ENCODE results near the gene SERINC5. TPM values are rescaled to one million over a fixed set of nuclear protein-coding genes. Genes with fewer than 3 reads are reported as not detected.

The SERINC5 gene
- polyA plus RNA-seq, 1 donor from 2014 or later, result 2.0 TPM

DNA sequence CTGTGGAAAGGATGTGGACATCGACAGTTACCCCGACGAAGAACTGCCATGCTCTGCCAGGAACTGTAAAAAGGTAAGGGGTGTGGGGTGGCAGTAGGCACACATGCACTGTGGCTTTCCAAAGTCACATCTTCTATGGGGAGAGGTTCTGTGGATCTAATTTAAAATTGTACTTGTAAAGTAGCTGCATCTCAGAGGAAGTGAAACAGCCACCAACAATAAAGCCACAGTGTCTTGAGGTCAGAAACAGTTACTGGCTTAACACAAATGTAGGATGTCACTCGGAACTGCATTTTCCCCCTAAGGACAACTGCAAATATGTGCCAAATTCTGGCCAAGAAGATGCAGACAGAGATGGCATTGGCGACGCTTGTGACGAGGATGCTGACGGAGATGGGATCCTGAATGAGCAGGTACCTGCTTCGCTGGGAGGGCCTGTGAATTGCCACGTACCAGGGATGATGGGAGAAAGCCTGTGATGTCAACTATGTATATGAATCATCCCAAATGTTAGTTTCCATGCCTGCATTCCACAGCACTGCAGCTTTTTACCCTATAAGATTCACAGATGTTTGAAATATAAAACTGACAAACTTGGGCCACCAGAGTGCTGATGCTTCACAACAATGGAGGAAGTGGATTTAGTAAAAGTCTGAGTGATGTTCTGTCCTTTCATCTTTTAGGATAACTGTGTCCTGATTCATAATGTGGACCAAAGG lies 185.4 kb downstream of the SERINC5 start:
- Mint-ChIP-seq H3K27me3 (no peaks in the 10 kb centered on the region), H3K9me3 (peaks cover 0 to 2% (median 0%) of the 10 kb centered on the region in 3 donors), H3K4me1 (peaks cover 9 to 11% (median 11%) of the 10 kb centered on the region in 3 donors), H3K4me3 (peak overlapping the region in 1 of 4 donors; percentile 28), H3K27ac (no peak overlapping the region), H3K36me3 (no peaks in the 10 kb centered on the region)

DNA sequence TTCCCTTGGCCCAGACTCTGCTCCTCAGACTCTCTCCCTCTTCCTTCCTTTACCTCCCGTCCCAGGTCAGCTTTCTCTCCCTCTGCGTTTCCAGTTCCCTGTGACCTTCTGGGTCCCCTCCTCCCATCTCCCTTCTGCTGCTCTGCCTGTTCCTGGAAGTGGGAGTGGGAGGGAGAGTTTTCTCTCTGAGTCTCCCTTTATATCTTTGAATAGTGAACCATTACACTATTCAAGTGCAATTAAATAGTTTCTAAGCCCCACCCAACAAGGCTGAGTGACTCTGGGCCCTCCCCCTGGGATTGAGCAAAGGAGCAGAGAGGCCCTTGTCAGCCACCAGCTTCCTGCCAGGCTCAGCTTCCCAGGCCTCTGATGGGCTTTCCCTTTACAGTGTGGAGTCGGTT lies 185.9 kb downstream of the SERINC5 start:
- no peak overlapping the region for H3K4me3 Mint-ChIP-seq
- H3K9me3 Mint-ChIP-seq, result peaks cover 0 to 2% (median 0%) of the 10 kb centered on the region in 3 donors
- no peaks in the 10 kb centered on the region for H3K27me3 Mint-ChIP-seq
- peak overlapping the region in 1 of 3 donors; percentile 49 for H3K27ac Mint-ChIP-seq
- no peaks in the 10 kb centered on the region for H3K36me3 Mint-ChIP-seq
- H3K4me1 Mint-ChIP-seq, result peaks cover 9 to 11% (median 11%) of the 10 kb centered on the region in 3 donors

DNA sequence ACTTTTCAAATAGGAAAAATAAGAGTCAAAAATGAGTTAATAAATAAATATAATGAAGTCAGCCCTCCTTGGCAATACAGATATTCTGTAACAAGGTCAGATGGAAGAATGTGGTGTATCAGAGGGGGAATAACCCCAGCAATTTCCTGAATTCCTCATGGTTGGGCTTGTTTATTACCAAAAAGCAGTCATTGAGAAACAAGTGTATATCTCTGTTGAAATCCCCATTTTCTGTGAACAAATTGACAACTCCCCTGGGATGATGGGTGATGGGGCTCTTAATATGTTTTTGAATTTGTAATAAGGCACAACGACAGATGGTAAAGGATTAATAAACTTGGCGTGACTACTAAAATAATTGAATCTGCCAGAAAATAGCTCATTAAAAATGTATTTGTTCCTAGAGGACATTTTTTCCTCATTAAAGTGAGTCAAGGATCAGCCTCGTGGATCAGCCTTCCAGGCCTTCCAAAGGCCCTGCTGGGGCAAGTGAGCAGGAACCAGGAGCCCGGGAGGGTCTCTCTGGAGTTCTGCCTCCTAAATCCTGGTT lies 186.5 kb downstream of the SERINC5 start:
- Mint-ChIP-seq H3K4me3 (no peak overlapping the region), H3K36me3 (no peaks in the 10 kb centered on the region), H3K27me3 (no peaks in the 10 kb centered on the region), H3K9me3 (peaks cover 0 to 2% (median 0%) of the 10 kb centered on the region in 3 donors), H3K4me1 (peaks cover 9 to 11% (median 11%) of the 10 kb centered on the region in 3 donors), H3K27ac (no peak overlapping the region)

DNA sequence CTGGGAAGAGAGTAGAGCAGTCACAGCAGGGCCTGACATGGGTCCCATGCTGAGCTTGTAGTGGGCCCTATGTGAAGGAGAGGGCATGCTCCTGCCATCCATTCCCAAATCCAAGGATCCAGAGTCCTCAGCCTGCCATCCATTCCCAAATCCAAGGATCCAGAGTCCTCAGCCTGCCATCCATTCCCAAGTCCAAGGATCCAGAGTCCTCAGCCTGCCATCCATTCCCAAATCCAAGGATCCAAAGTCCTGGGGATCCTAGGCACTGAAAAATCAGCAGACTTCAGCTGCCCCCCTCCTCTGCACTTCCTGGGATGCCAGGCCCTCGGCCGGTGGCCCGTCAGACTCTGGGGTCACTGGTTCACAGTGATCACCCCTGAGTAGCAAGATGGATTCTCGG lies 187.1 kb downstream of the SERINC5 start:
- peaks cover 0 to 2% (median 0%) of the 10 kb centered on the region in 3 donors for H3K9me3 Mint-ChIP-seq
- H3K27ac Mint-ChIP-seq, result peak overlapping the region in 1 of 3 donors; percentile 13
- no peak overlapping the region for H3K4me3 Mint-ChIP-seq
- H3K27me3 Mint-ChIP-seq, result no peaks in the 10 kb centered on the region
- H3K36me3 Mint-ChIP-seq, result no peaks in the 10 kb centered on the region
- H3K4me1 Mint-ChIP-seq, result peaks cover 9 to 11% (median 11%) of the 10 kb centered on the region in 3 donors

DNA sequence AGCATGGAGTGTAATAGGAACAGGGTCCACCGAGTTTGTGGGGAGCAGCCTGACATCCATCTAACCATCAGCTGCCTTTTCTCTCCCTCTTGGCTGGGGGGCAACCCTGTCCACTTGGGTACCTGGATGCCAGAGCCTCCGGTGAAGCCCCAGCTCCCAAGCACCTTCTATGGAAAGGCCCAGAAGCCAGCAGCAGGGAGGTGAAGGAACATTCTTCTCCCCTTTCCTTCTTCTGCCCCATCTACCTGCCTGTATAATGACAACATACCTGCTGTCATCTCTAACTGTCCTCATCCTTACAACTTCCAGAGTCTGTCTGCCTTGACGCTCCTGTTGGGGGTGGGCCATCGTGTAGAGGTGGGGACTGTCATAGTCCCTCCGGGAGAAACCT lies 187.6 kb downstream of the SERINC5 start:
- H3K36me3 Mint-ChIP-seq, result no peaks in the 10 kb centered on the region
- no peak overlapping the region for H3K4me3 Mint-ChIP-seq
- peaks cover 0 to 2% (median 0%) of the 10 kb centered on the region in 3 donors for H3K9me3 Mint-ChIP-seq
- H3K27me3 Mint-ChIP-seq, result no peaks in the 10 kb centered on the region
- H3K4me1 Mint-ChIP-seq, result peaks cover 9 to 11% (median 11%) of the 10 kb centered on the region in 3 donors
- peak overlapping the region in 1 of 3 donors; percentile 13 for H3K27ac Mint-ChIP-seq

DNA sequence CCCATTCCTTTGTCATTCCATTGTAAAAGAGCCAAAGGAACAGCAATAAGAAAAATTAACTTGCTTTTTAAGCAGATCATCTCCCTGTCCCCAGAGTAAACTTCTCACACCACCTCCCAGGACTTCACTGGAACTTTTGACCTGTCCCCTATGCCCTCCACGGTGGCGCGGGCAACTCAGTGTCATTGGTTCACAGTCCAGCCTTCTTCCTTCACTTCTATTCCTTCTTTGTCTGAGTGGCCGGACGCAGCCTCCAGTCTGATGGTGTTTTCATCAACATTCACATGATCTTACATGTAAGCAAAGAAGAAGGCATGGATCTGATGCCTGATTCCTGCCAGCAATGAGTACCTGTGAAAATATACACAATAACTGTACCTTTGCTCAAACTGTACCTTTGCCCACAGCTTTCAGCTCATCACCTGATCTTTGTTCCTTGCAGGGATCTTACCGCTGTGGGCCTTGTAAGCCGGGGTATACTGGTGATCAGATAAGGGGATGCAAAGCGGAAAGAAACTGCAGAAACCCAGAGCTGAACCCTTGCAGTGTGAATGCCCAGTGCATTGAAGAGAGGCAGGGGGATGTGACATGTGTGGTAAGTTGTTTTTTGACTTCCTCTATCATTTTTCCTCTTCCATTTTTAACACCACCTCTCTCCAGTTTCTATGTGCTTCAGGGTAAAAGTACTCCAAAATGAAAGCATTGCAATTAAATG lies 188.2 kb downstream of the SERINC5 start:
- Mint-ChIP-seq H3K36me3 (no peaks in the 10 kb centered on the region), H3K9me3 (peaks cover 0 to 2% (median 0%) of the 10 kb centered on the region in 3 donors), H3K4me1 (peaks cover 9 to 11% (median 11%) of the 10 kb centered on the region in 3 donors), H3K27me3 (no peaks in the 10 kb centered on the region), H3K27ac (no peak overlapping the region), H3K4me3 (no peak overlapping the region)

DNA sequence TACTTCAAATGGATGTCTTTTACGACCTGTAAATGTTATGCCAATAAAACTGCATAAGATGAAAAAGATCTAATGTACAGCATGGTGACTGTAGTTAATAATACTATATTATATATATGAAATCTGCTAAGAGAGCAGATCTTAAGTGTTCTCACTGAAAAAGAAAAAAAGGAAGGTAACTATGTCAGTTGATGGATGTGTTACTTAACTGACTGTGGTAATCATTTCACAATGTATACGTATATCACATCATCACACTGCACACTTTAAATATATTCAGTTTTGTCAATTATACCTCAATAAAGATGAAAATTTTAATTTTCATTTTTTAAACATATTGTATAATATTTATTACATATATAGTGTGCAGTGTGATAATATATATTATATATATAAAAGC lies 188.8 kb downstream of the SERINC5 start:
- H3K4me3 Mint-ChIP-seq, result no peak overlapping the region
- no peak overlapping the region for H3K27ac Mint-ChIP-seq
- H3K9me3 Mint-ChIP-seq, result peaks cover 0 to 2% (median 0%) of the 10 kb centered on the region in 3 donors
- H3K4me1 Mint-ChIP-seq, result peaks cover 9 to 11% (median 11%) of the 10 kb centered on the region in 3 donors
- no peaks in the 10 kb centered on the region for H3K36me3 Mint-ChIP-seq
- no peaks in the 10 kb centered on the region for H3K27me3 Mint-ChIP-seq

DNA sequence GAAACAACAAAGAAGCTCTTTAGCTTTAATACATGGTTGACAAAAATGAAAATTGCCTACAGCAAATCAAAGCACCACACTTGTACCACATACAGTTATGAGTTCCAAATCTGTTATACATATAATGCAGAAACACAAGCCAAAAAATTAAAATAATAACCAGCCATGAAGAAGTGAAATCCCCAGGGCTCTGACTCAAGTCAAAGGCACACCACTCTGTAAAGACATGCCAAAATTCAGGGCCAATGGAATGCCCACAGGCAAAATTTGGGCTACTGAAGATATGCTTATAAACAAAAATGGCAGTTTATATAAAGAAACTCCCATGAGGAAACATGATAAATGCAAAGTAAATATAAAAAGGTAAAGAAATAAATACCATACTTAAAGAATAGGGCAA lies 191.7 kb downstream of the SERINC5 start:
- H3K27me3 Mint-ChIP-seq, result no peaks in the 10 kb centered on the region
- peaks cover 0 to 2% (median 0%) of the 10 kb centered on the region in 3 donors for H3K9me3 Mint-ChIP-seq
- no peaks in the 10 kb centered on the region for H3K36me3 Mint-ChIP-seq
- H3K27ac Mint-ChIP-seq, result no peak overlapping the region
- H3K4me3 Mint-ChIP-seq, result no peak overlapping the region
- no peaks in the 10 kb centered on the region for H3K4me1 Mint-ChIP-seq

Other genes with a start within 250 kb of the SERINC5 start
- gene THBS4, start 220.7 kb downstream of the SERINC5 start, polyA plus RNA-seq, result 0.36 TPM
- not detected for gene SPZ1, start 64.0 kb upstream of the SERINC5 start, polyA plus RNA-seq
- 7.7 TPM for gene ZFYVE16, start 152.0 kb upstream of the SERINC5 start, polyA plus RNA-seq
- not detected for gene FAM151B, start 232.1 kb upstream of the SERINC5 start, polyA plus RNA-seq